Measurements from ENCODE around the gene TMEM269.
A peak's percentile ranks its signal among the peaks of the same experiment; 100 is the strongest.

Gene TMEM269, protein sequence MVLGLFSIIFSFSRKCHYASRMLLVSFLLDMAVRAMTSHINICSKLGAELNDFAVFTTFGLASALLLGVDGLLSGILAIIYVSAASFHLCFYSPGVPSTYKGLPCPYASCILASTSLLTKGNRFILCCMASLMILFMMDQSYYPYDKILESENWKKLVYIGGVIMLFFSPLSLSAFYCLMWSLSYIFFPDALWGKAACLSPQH

DNA sequence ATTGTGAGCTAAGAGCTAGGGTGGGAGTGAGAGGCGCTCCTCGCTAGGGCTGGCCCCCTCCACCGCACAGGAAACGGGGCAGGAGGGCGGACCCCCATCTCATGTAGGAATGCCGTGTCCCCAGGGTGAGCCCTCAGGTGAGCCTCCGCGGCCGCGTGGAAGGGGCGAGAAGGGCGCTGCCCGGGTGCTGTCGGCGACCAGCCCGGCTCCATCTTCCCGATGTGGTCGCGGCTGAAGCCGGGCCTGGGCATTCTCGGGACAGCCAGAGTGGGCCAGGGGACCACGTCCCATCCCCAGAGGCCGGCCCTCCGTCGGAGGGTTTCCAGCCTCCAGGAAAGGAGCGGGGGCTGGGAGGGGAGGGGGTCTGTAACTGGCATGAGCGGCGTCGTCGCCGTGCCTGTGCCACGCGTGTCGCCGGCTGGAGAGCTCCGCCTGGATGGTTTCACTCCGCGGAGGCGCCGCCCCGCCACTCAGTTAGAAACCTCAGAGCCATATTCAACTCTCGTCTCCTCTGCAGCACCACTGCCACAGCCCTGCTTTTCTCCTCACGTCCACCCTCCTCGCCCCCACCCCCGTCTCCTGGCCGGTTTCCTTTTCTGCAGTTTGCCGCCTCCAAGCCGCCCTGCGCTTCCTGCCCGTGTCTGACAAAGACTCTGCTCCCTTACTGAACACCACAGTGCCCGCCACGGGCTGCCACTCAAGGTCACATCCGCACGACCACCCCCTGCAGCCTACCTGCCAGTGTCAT, at the start of gene TMEM269:
TMEM269 (plus strand) TSS at position 46 of the 748 bp plus-strand sequence. CDS start 4,903 bp downstream, outside the sequence.
- peak; percentile 55 for DNase-seq

DNA sequence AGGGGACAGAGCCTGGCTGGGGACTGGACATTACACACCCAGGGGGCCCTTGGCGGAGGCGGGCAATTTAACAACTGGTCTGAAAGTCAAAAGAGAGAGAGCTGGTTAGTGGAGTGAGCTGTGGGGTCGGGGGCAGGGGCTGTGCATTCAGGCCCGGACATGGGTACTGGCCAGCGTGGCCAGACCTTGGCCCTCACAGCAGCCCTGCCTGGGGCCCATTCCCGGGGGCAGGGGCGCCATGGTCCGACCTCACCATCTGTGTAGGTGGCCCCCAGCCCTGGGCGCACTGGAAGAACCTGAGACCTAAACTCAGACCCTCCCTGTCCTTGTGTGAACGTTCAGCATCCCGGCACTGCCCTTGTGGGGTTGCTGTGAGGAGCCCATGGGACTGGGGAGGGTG, 49.7 kb upstream of the TMEM269 start:
- no peak for DNase-seq

DNA sequence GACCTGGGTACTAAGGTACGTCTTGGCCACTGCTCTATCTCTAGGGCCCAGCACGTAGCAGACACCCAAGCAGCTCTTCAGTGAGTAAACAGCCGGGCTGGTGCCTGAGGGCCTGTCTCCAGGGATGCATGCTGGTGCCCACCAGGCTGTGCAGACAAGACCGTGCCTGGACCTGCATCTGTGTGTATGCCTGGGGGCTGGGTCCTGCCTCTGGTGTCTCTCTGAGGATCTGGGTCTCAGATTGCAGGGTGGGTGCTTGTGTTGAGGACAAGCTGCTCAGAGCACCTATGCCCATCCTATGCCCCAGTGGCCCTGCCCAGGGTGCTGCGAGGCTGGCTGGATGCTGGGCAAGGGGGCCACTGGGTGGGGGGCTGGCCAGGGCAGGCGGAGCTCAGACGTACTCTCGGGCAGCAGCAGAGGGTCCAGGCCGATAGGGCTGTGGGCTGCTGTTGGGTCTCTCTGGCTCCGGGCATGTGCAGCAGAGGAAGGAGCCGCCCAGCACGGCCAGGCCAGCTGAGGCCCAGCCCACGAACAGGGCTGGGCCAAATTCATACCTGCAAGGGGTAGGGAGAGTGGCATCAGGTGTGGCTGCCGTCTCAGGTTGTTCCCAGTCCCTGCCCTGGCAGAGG, 49.2 kb upstream of the TMEM269 start:
- no peak for DNase-seq

DNA sequence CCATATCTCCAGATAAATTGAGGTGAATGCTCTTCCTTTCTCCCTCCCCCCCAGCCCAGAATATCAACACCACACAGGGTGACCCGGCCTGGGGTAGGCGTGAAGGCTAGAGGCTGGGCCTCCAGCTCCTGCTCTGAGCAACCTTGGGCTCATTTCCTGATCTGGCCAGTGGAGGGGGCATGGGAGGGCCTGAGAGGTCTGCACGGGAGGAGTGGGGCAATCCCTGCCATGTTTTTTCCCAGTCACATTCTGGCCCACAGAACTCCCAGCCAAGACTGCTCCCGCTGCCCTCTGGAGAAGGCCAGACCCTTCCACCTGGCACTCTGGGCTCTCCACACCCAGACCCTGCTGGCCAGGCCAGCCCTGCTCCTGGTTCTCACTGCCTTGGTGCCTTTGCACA, 48.6 kb upstream of the TMEM269 start:
- no peak for DNase-seq

DNA sequence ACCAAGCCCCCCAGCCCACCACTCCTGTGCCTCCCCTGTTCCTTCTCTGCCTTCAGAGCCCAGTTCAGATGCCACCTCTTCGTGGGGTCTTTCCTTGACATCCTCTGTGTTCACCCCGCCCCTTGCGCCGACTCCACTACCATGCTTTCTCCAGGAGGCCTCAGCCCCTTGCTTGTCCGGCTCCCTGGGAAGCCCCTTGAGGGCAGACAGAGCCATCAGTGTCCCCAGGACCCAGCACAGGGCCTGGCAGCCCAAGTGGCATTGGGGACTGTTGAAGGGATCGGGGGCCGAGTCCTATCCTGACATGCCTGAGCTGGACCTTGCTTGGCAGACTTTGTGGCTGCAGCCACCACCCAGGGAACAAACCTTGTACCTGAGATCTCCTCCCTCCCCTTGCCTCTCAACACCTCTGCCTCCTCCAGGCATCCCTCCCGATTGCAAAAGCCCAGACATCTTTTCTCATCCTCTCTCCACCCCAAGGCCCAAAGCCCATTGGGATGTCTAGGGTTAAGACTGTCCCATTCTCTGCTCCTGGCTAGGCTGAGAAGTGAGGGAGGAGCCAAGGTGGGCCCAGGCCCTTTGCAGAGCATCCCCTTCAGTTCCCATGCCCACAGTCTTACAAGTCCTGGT, 48.1 kb upstream of the TMEM269 start:
- no peak for DNase-seq

DNA sequence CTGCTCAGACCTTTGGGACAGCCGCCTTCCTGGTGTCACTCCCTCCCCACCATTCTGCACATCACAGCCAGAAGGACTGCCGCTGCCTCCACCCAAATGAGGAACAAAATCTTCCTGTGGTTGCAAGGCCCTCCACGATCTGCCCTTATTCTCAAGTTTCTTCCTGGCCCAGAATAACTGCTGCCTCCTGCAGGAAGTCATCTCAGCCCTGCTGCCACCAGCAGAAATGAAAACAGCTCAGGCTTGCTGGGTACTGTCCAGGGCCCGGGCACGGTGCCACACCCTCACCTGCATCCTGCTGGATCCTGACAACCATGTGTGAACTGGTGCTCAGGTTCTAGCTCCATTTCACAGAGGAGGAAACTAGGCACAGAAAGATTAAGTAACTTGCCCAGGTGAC, 47.5 kb upstream of the TMEM269 start:
- no peak for DNase-seq

DNA sequence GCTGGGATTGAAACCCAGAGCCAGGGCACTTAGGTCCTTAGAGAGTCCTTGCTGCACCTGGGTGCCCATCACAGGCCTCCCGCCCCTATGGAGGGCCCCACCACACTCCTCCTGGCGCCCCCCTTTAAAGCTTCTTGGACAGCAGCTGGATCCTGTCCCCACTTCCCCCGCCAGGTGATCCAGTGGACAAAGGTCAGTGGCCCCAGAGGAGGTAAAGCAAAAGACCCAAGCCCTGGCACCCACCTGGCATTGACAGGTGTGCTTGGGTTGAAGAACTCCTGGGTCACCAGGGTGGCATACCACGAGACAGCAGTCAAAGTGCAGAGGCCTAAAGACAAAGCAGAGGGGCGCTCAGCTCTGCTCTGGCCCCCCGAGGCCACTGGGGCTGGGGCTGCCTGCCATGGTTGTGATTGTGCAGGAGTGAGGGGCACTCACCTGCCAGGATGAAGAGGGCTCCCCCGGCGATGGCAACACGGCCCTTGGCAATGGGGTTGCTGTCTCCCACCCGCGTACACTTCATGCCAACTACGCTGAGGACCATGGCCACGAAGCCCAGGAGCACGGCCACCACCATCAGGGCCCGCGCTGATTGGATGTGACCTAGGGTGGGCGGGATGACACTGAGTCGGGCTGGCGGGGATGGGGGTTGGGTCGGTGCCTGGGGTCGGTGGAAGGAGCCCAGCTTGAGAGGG, 46.7 kb upstream of the TMEM269 start:
- DNase-seq = no peak

DNA sequence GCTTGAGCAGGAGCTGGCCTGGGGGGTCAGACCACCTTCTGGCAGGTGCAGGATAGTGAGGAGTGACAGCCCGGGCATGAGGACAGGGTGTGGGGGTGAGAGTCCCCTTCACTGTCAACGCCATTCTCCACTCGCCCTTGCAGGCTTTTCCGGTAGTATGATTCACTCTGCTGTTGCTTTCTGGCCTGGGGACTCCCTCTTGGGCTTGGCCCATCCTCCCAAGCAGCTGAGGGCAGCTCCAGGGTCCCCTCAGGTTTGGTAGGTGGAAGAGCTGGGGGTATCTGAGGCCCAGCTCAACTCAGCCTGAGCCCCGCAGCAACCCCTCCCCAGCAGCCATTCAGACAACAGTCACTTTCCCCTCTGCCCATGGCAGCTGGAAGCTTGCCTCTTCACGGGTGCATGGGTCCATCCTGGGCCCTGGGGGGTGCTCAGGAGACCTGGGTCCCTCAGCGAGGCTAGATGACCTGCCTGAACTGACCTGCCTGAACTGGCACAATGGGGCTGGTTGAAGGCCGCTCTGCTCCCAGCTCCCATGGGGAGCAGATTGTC, 46.0 kb upstream of the TMEM269 start:
- no peak for DNase-seq

DNA sequence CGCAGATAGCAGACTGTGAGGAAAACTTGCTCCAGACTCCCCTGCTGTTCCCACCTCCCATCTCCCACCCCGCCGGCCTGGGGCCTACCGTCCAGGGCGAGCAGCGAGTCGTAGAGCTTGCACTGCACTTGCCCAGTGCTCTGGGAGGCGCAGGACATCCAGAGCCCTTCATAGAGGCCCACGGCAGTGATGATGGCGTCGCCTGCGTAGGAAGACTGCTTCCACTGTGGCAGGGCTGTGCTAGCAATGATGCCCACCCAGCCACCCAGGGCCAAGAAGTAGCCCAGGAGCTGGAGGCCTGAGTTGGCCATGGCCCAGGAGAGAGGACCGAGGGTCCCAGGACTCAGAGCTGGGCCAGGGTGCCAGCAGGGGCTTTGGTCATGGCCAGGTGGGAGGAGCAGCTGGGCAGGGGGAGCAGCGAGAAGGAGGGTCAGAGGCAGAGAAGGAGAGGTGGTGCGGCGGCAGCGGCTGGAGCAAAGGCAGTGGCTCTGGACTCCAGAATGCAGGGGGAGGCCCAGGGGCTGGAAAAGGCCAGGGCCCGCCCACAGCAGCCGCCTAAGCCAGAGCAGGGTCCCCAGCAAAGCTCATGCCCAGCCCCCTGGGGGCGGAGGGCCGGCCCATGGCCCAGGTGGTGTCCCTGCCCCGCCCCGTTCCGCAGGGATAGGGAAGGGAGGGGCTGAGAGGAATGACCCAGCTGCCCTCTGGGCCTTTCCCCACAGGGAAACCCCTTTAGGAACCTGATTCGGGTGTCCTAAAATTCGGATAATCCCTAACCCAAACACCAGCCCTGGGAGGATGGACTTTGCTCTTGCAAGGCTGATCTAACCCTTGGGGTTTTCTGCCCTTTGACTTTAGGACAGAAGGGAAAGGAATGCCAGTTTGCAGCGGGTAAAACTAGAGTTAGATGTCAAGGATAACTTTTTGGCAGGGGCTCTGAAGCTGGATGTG, 44.8 kb upstream of the TMEM269 start, which contains the start of gene CLDN19:
CLDN19 (minus strand) TSS at position 484 of the 948 bp plus-strand sequence; CDS start at position 311, 173 bp downstream.
- DNase-seq = no peak

DNA sequence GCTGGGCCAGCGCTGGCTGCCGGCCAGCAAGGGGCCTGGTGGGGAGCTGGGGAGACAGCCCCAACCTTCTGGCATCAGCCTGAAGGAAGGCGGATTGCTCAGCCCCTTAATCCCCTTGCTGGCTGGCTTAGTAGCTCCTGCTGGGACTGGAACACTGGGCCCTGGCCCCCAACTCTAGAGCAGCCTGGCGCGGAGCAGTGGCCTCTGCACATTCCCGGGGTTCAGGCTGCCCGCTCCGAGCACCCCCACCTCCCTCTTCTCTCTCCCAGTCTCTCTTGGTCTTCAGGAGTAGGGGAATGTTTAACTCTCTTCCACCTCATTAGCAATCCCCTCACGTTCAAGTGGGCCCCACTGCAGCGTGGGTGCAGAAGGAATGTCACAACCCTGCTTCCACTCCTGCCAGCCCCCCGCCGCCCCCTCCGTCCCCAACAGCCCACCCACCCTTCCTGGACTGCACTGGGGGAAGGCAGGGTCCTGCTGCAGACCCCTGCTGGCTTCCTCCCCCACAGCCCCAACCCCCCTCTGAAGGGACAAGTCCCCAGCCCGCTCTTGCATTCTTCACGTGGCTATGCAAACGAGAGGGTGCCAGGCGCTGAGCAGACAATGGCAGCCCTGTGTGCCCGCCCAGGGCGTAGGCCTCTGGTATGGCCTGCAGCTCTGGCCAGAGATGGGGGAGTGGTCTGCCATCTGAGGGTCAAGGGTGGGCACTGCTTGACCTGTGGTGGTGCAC, 43.8 kb upstream of the TMEM269 start:
- no peak for DNase-seq

DNA sequence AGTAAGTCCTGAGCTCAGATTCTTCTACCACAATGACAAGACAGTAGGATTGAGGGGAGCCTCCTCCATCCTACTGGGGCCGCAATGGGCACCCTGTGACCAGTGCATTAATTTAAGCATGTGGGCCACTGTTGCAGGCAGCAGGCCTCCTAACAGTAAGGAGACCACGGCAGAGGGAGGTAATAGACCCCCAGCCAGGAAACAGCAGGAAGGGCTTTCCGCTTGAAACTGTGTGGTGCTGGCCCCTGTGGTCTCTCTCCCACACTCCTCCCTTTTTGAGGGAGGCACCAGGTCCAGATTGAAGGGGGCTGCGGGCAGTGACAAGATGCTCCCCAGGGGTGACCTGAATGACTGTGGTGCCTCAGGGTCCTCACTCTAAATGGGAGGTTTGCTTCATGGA, 43.1 kb upstream of the TMEM269 start:
- no peak for DNase-seq

DNA sequence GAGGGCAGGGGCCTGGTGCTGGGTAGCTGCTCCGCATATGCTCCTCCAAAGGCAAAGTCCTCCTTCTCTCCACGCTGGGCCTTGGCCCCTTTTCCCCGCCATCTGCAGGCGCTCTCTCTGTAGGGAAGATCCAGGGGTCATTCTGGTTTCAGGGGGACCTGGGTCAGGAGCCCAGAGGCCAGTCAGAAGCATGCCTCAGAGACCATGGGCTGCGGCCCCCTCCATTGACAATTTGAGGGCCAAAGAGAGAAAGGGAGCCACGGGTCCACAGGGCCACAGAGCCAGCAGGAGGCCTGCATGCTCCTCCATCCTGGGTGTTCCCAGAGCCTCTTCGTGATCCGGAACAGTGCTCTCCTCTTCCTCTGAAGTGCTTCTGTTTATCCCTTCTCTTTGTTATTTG, 42.6 kb upstream of the TMEM269 start:
- no peak for DNase-seq

DNA sequence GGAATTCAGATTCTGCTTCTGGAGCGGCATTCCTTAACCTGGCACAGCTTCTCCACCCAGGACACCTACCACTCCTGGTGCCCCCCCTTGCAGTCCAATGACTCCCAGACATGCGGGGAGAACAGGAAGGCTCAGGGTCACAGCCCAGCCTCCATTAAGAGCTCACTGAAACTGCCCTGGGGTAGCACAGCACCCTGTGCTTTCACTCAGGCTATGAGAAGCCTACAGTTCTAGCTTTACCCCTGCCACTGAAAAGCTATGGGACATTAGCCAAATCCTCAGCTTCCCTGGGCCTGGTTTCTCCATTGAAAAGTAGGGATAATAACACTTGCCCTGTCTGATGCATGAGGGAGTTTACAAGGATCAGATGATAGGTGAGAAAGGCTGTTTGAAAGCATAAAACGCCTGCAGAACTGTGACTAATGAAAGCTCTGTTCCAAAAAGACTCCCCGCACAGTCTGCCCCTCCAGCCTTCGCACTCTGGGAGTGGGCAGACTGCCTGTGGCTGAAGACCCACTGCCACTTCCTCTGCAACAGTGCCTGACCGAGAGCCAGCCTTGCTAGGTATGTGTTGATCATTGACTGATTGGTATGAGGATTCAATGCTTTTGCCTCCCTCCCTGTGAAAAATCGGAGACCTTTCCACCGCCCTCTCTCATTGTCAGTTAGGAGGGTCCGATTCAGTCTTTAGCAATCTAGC, 42.0 kb upstream of the TMEM269 start:
- no peak for DNase-seq

DNA sequence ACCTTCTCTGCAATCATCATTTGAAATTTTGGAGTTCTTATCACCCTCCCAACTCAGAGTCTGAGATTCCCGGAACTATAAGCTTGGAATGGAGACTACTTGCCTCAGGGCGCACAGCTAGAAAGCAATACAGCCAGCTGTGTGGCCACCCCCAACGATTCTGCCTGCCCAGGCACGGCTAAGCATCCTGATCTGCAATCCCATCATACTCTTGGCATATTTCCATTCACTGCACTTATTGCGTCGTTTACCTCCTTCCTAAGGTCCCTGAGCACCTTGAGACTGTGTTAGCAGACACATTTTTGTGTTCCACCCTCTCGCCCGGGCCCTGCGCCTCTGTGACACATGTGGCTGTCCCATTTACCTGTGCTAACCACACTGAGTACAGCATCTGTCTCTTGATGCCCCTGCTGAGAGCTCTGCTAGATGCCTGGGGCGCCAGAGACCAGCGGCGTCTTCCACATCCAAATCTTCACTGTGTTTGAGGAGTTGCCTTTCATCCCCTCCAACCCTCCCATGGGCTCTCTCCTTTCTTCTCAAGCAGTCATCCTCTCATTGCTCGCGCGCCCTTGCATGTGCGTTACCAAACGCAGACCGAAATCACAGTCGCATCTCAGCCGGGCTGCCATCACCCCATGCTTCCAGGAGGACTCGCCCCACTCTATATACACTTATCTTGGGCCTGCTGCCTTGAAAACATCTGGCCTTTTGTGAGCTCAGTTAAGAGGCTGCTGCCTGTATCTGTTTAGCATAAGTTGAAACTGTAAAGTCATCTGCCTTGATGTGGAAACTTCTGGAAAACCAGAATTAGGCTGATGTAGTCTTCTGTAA, 41.3 kb upstream of the TMEM269 start:
- no peak for DNase-seq

DNA sequence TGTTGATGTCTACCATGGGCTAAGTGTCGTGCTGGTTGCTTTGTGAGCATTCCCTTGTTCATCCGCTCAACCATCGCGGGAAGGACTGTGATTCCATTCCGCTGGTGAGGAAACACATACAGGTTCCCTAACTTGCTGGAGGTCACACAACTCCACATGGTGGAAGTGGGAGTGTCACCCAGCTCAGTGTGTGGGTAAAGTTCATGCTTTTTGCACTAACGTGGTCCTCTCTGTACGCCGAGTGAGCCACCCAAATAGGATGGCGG, 40.7 kb upstream of the TMEM269 start:
- no peak for DNase-seq

DNA sequence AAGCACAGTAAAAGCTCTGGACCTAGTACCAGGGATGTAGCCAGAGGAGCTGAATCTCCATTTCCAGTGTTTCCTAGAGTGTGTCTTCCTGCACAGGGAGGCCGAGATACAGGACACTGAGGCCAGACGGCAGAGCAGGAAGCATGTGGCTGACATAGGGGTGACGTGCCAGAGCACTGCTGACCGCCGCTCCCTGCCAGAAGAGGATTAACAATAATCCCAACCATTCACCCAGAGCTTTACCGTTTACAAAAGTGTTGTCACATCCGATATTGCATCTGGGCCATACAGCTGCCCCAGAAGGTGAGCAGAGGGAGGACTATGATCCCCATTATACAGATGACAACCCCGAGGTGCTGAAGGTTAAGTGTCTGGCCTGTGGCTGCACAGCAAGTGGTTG, 38.9 kb upstream of the TMEM269 start:
- DNase-seq = no peak

DNA sequence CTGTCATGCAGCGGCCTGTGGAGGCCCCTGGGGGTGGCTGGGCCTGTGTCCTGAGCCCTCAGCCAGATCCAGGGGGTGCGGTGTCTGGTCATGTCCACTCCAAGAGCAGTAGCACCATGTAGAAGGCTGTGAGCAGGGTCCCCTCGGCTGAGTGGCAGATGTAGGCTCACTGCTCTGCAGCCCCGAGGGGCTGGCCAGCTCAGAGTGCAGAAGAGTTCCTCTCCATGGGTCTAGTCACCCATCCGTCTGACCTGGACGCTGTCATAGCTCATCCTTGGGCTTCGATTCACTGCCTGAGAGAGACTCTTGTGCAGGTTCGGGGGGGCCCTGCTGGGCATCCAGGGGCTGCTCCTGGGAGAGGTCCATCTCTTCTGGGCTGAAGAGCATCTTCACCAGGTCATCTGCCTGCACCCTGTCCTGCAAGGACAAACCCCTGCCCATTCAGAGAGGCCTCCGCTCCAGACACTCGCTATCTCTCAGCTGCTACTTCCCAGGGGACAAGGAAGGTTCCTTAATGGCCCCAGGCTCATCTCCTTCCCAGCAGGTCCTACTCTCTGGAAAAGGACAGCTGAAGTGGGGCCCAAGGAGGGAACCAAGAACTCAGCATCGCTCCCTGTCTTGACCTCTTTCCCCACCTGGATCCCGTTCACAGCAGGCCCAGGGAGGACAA, 38.2 kb upstream of the TMEM269 start:
- DNase-seq = no peak

DNA sequence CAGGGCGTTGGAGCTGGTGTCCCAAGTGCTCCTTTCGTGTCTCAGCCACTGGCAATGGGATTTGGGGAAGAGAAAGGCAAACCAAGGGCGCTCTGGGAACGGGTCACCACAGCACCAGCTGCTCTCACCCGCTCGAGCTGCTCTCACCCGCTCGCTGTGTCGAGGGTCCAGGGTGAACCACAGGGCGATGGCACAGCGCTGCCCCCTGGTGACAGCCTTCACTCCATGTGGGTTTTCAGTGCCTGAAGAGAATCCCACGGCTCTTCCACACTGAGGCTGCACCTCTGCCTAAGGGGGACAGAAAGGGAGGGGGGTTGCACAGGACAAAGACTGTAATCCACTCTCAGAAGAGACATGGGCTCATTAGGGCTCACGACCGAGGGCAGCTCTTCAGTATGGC, 37.7 kb upstream of the TMEM269 start:
- no peak for DNase-seq

DNA sequence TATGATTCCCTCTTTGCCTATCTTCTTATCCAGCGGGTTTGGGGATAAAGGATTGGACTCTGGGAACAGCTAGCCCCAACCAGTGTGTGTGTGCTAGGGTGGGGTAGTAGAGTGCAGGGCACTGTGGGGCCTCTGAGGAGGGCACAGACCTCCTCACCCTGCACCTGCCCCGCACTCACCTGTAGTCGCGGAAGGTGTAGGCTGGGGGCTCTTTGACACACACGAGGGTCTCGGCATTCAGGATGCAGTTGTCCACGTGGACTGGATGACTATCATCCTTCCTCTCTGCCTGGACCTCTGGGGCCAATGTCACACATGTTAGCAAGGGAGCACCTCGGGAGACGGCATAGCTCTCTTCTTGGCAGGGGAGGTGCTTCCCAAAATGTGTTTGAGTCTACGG, 36.8 kb upstream of the TMEM269 start:
- DNase-seq = no peak
